Nephron progenitor cell (in vitro differentiated cells): ENCODE data around the gene SLCO2A1.

ENCODE experiments used
- DNase-seq: peaks from one replicate; pipeline ENCODE4 v3.0.0; 2021
- H3K27ac Mint-ChIP-seq: 2 replicates; pipeline ENCODE4 v1.8.0; 2021; ENCODE audit warnings: mild to moderate bottlenecking, moderate library complexity, mixed read lengths
- H3K27me3 Mint-ChIP-seq: 2 replicates; pipeline ENCODE4 v1.8.0; 2021; ENCODE audit warnings: mild to moderate bottlenecking, low read depth, mixed read lengths; ENCODE audit not compliant: poor library complexity
- H3K36me3 Mint-ChIP-seq: 2 replicates; pipeline ENCODE4 v1.8.0; 2021; ENCODE audit warnings: low read depth, mixed read lengths
- H3K4me1 Mint-ChIP-seq: 2 replicates; pipeline ENCODE4 v1.8.0; 2021; ENCODE audit warnings: mixed read lengths
- H3K4me3 Mint-ChIP-seq: 2 replicates; pipeline ENCODE4 v1.8.0; 2021; ENCODE audit warnings: mild to moderate bottlenecking, moderate library complexity, mixed read lengths
- H3K9me3 Mint-ChIP-seq: 2 replicates; pipeline ENCODE4 v1.8.0; 2021; ENCODE audit warnings: mild to moderate bottlenecking, moderate library complexity, mixed read lengths
- TF ChIP-seq, protein P1 (sequence below): fragments of 200-600 bp; sonication (generic); IDR thresholded peaks from 2 replicates; pipeline ENCODE4 v1.5.0; 2021; ENCODE audit warnings: antibody characterized with exemption

The SLCO2A1 gene

DNA sequence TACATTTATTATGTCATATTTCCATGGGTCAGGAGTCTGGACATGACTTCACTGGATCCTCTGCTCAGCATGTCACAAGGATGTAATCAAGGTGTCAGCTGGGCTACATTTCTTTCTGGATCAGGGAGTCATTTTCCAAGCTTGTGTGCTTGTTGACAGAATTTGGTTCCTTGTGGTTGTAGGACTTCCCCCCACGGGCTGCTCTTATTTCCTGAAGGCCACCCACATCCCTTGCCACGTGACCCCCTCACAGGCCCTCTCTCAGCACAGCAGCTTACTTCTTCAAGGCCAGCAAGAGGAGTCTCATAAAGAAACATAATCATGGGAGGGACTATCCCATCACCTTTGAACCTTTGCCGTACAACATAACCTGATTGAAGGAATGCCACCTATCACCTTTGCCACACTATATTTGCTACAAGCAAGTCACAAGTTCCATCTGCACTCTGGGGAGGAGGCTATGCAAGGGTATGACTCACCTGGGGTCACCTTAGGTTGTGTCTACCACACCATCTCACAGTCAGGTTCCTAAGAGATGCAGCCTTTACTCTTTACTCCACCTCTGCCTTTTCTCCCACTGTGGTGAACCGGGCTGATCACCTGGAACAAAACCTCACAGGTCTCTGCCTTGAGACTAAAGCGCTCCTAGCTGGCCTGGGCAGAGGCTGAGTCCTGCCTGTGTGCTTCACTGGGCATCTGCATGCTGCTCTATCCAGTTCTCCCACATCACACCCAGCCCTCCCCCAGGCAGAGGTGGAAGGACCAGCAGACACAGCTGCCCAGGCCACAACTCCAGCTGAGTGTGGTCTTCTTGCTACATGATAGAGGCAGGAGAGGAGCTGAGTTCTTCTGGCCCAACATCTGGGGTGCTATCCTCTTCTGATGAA, 147.5 kb downstream of the SLCO2A1 start:
- TF ChIP-seq, protein P1, sequence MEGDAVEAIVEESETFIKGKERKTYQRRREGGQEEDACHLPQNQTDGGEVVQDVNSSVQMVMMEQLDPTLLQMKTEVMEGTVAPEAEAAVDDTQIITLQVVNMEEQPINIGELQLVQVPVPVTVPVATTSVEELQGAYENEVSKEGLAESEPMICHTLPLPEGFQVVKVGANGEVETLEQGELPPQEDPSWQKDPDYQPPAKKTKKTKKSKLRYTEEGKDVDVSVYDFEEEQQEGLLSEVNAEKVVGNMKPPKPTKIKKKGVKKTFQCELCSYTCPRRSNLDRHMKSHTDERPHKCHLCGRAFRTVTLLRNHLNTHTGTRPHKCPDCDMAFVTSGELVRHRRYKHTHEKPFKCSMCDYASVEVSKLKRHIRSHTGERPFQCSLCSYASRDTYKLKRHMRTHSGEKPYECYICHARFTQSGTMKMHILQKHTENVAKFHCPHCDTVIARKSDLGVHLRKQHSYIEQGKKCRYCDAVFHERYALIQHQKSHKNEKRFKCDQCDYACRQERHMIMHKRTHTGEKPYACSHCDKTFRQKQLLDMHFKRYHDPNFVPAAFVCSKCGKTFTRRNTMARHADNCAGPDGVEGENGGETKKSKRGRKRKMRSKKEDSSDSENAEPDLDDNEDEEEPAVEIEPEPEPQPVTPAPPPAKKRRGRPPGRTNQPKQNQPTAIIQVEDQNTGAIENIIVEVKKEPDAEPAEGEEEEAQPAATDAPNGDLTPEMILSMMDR = no peak
- no peak for DNase-seq
- H3K9me3 Mint-ChIP-seq = peaks cover 23% of the 10 kb centered on the region
- no peaks in the 10 kb centered on the region for H3K4me1 Mint-ChIP-seq
- peaks cover 22% of the 10 kb centered on the region for H3K27me3 Mint-ChIP-seq
- H3K4me3 Mint-ChIP-seq = no peak overlapping the region
- no peaks in the 10 kb centered on the region for H3K36me3 Mint-ChIP-seq
- no peak overlapping the region for H3K27ac Mint-ChIP-seq

DNA sequence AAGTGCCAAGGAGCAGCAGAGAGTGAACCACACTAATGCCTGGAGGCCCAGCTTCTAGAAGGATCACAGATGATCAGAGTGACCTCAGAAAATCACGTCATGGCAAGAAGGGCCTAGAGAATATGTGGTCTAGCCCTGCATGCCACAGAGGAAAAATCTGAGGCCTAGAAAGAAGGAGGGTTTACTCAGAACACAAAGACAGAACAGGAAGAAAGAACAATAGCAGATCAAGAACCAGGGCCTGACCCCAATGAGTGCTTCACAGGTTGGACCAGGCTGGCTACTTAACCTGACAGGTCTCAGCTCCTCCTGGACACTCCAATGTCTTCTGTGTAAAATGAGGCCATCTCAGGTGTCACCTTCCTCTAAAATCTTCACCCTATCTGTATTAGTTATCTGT, 148.2 kb downstream of the SLCO2A1 start:
- no peak overlapping the region for H3K4me3 Mint-ChIP-seq
- peaks cover 23% of the 10 kb centered on the region for H3K9me3 Mint-ChIP-seq
- no peak overlapping the region for H3K27ac Mint-ChIP-seq
- peaks cover 24% of the 10 kb centered on the region for H3K27me3 Mint-ChIP-seq
- TF ChIP-seq, protein P1 = no peak
- H3K4me1 Mint-ChIP-seq = no peaks in the 10 kb centered on the region
- H3K36me3 Mint-ChIP-seq = no peaks in the 10 kb centered on the region
- no peak for DNase-seq

DNA sequence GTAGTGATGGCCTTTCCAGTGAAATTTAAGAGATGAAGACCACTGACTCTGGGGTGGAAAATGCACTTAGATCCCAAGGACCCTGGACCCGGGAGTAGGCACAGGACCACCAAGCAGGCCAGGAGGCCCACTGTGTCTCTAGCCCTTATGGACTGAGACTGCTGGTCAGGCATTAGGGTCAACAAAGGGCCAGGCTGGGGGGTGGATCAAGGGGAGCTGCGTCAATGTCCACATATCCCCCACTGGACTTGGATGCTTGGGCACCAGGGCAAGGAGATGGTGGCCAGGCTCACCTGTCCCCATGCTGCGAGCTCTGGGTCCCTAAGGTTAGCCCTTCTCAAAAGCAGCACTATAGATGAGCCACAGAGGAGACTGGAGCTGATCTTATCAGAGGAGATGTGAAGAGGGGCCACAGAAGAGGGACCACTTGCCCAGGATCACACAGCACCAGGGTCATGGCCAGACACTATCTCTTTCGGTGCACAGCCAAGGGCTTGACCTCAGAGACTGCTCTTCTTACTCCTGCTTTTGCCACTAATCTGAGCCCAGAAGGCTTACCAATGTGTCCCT, 148.8 kb downstream of the SLCO2A1 start:
- Mint-ChIP-seq H3K27ac (no peak overlapping the region), H3K4me1 (no peaks in the 10 kb centered on the region), H3K27me3 (peaks cover 19% of the 10 kb centered on the region), H3K4me3 (no peak overlapping the region), H3K9me3 (peaks cover 23% of the 10 kb centered on the region), H3K36me3 (no peaks in the 10 kb centered on the region)
- DNase-seq = no peak
- TF ChIP-seq, protein P1 = no peak

DNA sequence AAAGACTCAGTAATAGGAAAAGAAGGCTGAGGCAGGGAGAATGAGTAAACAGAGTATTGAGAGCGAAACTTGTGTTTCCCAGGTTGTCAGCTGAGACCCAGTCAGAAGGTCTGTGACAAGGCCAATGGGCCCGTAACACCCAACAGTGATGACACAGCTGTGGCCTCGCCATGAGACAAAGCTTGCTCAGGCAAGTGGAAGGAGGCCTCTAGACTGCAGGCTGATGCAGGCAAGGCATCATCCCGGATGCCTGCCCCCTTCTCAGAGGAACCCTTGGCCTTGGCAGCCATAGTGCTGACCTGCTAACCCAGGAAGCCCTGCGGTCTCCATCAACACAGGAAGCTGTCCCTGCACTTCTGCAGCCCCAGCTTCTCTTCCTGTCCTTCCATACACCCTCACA, 149.4 kb downstream of the SLCO2A1 start:
- Mint-ChIP-seq H3K36me3 (no peaks in the 10 kb centered on the region), H3K27ac (no peak overlapping the region), H3K27me3 (peaks cover 19% of the 10 kb centered on the region), H3K9me3 (peaks cover 23% of the 10 kb centered on the region), H3K4me3 (no peak overlapping the region), H3K4me1 (no peaks in the 10 kb centered on the region)
- no peak for DNase-seq
- TF ChIP-seq, protein P1 = no peak

DNA sequence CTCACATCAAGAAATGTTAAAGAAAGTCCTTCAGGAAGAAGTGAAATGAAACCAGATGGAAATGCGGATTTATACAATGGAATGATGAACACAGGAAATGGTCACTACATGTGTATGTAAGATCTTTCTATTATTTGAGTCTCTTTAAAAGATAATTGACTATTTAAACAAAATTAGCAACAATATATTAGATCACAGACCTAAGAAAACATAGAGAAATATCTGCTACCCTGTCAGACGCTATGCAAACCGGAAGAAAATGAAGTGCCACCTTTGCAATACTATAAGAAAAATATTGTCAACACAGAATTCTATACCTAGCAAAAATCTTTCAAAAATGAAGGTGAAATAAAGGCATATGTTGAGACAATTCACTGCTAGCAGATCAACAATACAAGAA, 151.2 kb downstream of the SLCO2A1 start:
- Mint-ChIP-seq H3K4me3 (no peak overlapping the region), H3K27me3 (peaks cover 23% of the 10 kb centered on the region), H3K4me1 (no peaks in the 10 kb centered on the region), H3K27ac (no peak overlapping the region), H3K9me3 (peaks cover 23% of the 10 kb centered on the region), H3K36me3 (no peaks in the 10 kb centered on the region)
- no peak for DNase-seq
- TF ChIP-seq, protein P1 = no peak
